Adrenal gland (tissue), 5 donors: ENCODE data around the gene PAGR1.

Source experiments
- CTCF ChIP-seq, 6 experiments: fragments of 450-650 bp in 4 of 6; fragments of 200-600 bp in 2 of 6; sonication (generic) in 1 of 6; IDR thresholded peaks; 1 replicate in 5 of 6; 2 replicates in 1 of 6; pipeline versions ENCODE4 v1.5.1 to v1.8.0; 2016 to 2021; ENCODE audit warnings: antibody characterized with exemption in 6 of 6, mild to moderate bottlenecking in 2 of 6, moderate library complexity in 1 of 6
- POLR2A ChIP-seq, 2 donors: fragments of 450-650 bp; IDR thresholded peaks; one replicate each; pipeline ENCODE4 v1.6.1; 2017; ENCODE audit warnings: antibody characterized with exemption in 2 of 2, mild to moderate bottlenecking in 2 of 2, moderate library complexity in 1 of 2
- donor health status: DM: no; HTN: no; CAD: no.

- TF ChIP-seq POLR2A (IDR thresholded peaks at IDR 0.05): no peak
- no peak for TF ChIP-seq CTCF (IDR thresholded peaks at IDR 0.05)
Measured at GRCh38 chr16:29858974-29859373, 43.0 kb downstream of the PAGR1 start.
